ENCODE measurements around the gene MUC4.
"Not testable (repeated sequence)": the region's sequence is repeated elsewhere in the genome, so short reads cannot be mapped to it uniquely, and the experiment has no call there.

MUC4 gene

GRCh38 chr3:195794708-195795107, 17.0 kb downstream of the MUC4 start:
- no peak overlapping the region for H2AFZ ChIP-seq (ENCODE audit: low read length)
- H3K79me2 ChIP-seq (ENCODE audit: insufficient read depth, low read length), result no peaks in the 10 kb centered on the region
- no peaks in the 10 kb centered on the region for H3K27me3 ChIP-seq (ENCODE audit: insufficient read depth, low read length, poor library complexity, severe bottlenecking)
- no peaks in the 10 kb centered on the region for H3K36me3 ChIP-seq (ENCODE audit: insufficient read depth, low read length)
- no peaks in the 10 kb centered on the region for H4K20me1 ChIP-seq (ENCODE audit: insufficient read depth, low read length, poor library complexity, severe bottlenecking)
- no peak overlapping the region for H3K4me3 ChIP-seq (ENCODE audit: low read length, poor library complexity, severe bottlenecking)
- no peak overlapping the region for H3K4me2 ChIP-seq (ENCODE audit: low read depth, low read length, poor library complexity, severe bottlenecking)
- no peak for TF ChIP-seq CTCF (conservative IDR thresholded peaks at IDR 0.05; ENCODE audit: low read length)
- no peaks in the 10 kb centered on the region for H3K4me1 ChIP-seq (ENCODE audit: insufficient read depth, low read length, poor library complexity, severe bottlenecking)
- H3K9me2 ChIP-seq (replicated peaks; ENCODE audit: low read depth, low read length), result no peaks in the 10 kb centered on the region
- H3F3A ChIP-seq (ENCODE audit: low read depth), result no peaks in the 10 kb centered on the region
- no peak overlapping the region for H3K9ac ChIP-seq (ENCODE audit: low read depth, low read length, poor library complexity, severe bottlenecking)
- H3K9me3 ChIP-seq (ENCODE audit: insufficient read depth, low read depth, low read length), result no peaks in the 10 kb centered on the region

- not testable (repeated sequence) for H3K4me3 ChIP-seq (ENCODE audit: low read length, poor library complexity, severe bottlenecking); H3K36me3 ChIP-seq (ENCODE audit: insufficient read depth, low read length); H3F3A ChIP-seq (ENCODE audit: low read depth); H3K9me3 ChIP-seq (ENCODE audit: insufficient read depth, low read depth, low read length); H3K27me3 ChIP-seq (ENCODE audit: insufficient read depth, low read length, poor library complexity, severe bottlenecking); H3K4me1 ChIP-seq (ENCODE audit: insufficient read depth, low read length, poor library complexity, severe bottlenecking); H3K4me2 ChIP-seq (ENCODE audit: low read depth, low read length, poor library complexity, severe bottlenecking); H4K20me1 ChIP-seq (ENCODE audit: insufficient read depth, low read length, poor library complexity, severe bottlenecking); H3K9me2 ChIP-seq (replicated peaks; ENCODE audit: low read depth, low read length); H3K79me2 ChIP-seq (ENCODE audit: insufficient read depth, low read length); H3K9ac ChIP-seq (ENCODE audit: low read depth, low read length, poor library complexity, severe bottlenecking); H2AFZ ChIP-seq (ENCODE audit: low read length)
Measured at GRCh38 chr3:195792621-195793020, 19.1 kb downstream of the MUC4 start.

GRCh38 chr3:195790901-195791300, 20.8 kb downstream of the MUC4 start:
- no peaks in the 10 kb centered on the region for H3K36me3 ChIP-seq (ENCODE audit: insufficient read depth, low read length)
- H3K9me2 ChIP-seq (replicated peaks; ENCODE audit: low read depth, low read length), result no peaks in the 10 kb centered on the region
- no peak overlapping the region for H3K4me3 ChIP-seq (ENCODE audit: low read length, poor library complexity, severe bottlenecking)
- H3K4me2 ChIP-seq (ENCODE audit: low read depth, low read length, poor library complexity, severe bottlenecking), result no peak overlapping the region
- H3K9ac ChIP-seq (ENCODE audit: low read depth, low read length, poor library complexity, severe bottlenecking), result no peak overlapping the region
- no peak overlapping the region for H2AFZ ChIP-seq (ENCODE audit: low read length)
- H3F3A ChIP-seq (ENCODE audit: low read depth), result no peaks in the 10 kb centered on the region
- H3K27me3 ChIP-seq (ENCODE audit: insufficient read depth, low read length, poor library complexity, severe bottlenecking), result no peaks in the 10 kb centered on the region
- no peak for TF ChIP-seq CTCF (conservative IDR thresholded peaks at IDR 0.05; ENCODE audit: low read length)
- TF ChIP-seq EZH2phosphoT487 (IDR thresholded peaks at IDR 0.05; ENCODE audit: borderline replicate concordance), result no peak
- no peaks in the 10 kb centered on the region for H3K4me1 ChIP-seq (ENCODE audit: insufficient read depth, low read length, poor library complexity, severe bottlenecking)
- no peaks in the 10 kb centered on the region for H3K9me3 ChIP-seq (ENCODE audit: insufficient read depth, low read depth, low read length)
- H3K79me2 ChIP-seq (ENCODE audit: insufficient read depth, low read length), result no peaks in the 10 kb centered on the region
- H4K20me1 ChIP-seq (ENCODE audit: insufficient read depth, low read length, poor library complexity, severe bottlenecking), result no peaks in the 10 kb centered on the region

- H3K79me2 ChIP-seq (ENCODE audit: insufficient read depth, low read length), result no peaks in the 10 kb centered on the region
- no peaks in the 10 kb centered on the region for H3K9me3 ChIP-seq (ENCODE audit: insufficient read depth, low read depth, low read length)
- H3K27me3 ChIP-seq (ENCODE audit: insufficient read depth, low read length, poor library complexity, severe bottlenecking), result no peaks in the 10 kb centered on the region
- no peaks in the 10 kb centered on the region for H4K20me1 ChIP-seq (ENCODE audit: insufficient read depth, low read length, poor library complexity, severe bottlenecking)
- H3K4me3 ChIP-seq (ENCODE audit: low read length, poor library complexity, severe bottlenecking), result no peak overlapping the region
- H3K4me1 ChIP-seq (ENCODE audit: insufficient read depth, low read length, poor library complexity, severe bottlenecking), result no peaks in the 10 kb centered on the region
- no peaks in the 10 kb centered on the region for H3K9me2 ChIP-seq (replicated peaks; ENCODE audit: low read depth, low read length)
- no peak overlapping the region for H3K9ac ChIP-seq (ENCODE audit: low read depth, low read length, poor library complexity, severe bottlenecking)
- H3F3A ChIP-seq (ENCODE audit: low read depth), result no peaks in the 10 kb centered on the region
- no peak overlapping the region for H2AFZ ChIP-seq (ENCODE audit: low read length)
- TF ChIP-seq EZH2phosphoT487 (IDR thresholded peaks at IDR 0.05; ENCODE audit: borderline replicate concordance), result no peak
- TF ChIP-seq CTCF (conservative IDR thresholded peaks at IDR 0.05; ENCODE audit: low read length), result no peak
- H3K36me3 ChIP-seq (ENCODE audit: insufficient read depth, low read length), result no peaks in the 10 kb centered on the region
- no peak overlapping the region for H3K4me2 ChIP-seq (ENCODE audit: low read depth, low read length, poor library complexity, severe bottlenecking)
Measured at GRCh38 chr3:195788711-195789581, 22.8 kb downstream of the MUC4 start.

- H3K4me3 ChIP-seq (ENCODE audit: low read length, poor library complexity, severe bottlenecking); H3F3A ChIP-seq (ENCODE audit: low read depth); H3K4me1 ChIP-seq (ENCODE audit: insufficient read depth, low read length, poor library complexity, severe bottlenecking); H3K9ac ChIP-seq (ENCODE audit: low read depth, low read length, poor library complexity, severe bottlenecking); H3K9me2 ChIP-seq (replicated peaks; ENCODE audit: low read depth, low read length); H2AFZ ChIP-seq (ENCODE audit: low read length); H3K9me3 ChIP-seq (ENCODE audit: insufficient read depth, low read depth, low read length); H4K20me1 ChIP-seq (ENCODE audit: insufficient read depth, low read length, poor library complexity, severe bottlenecking); H3K27me3 ChIP-seq (ENCODE audit: insufficient read depth, low read length, poor library complexity, severe bottlenecking); H3K79me2 ChIP-seq (ENCODE audit: insufficient read depth, low read length); H3K36me3 ChIP-seq (ENCODE audit: insufficient read depth, low read length); H3K4me2 ChIP-seq (ENCODE audit: low read depth, low read length, poor library complexity, severe bottlenecking): not testable (repeated sequence)
Measured at GRCh38 chr3:195785781-195786405, 25.8 kb downstream of the MUC4 start.
